IMR-90 (cell line): ENCODE results near the gene BCL2L11. TPM values are rescaled to one million over a fixed set of nuclear protein-coding genes. Genes with fewer than 3 reads are reported as not detected.

Source experiments
- ATAC-seq: fragments of 200-7000 bp; cut with Tn5 transposase; 2 replicates; pipeline ENCODE4 v1.9.1; 2020; ENCODE audit warnings: low read depth, mild to moderate bottlenecking, moderate library complexity
- BruUV-seq: library from RNA; stranded (reverse); fragments of 400-500 nt; replicated peaks from 2 replicates; lab custom pipeline; 2021; lab: Mats Ljungman, UMichigan
- CTCF ChIA-PET: fragments of 300-600 bp; formaldehyde crosslinking; extraction: SDS; loops from one replicate; lab custom pipeline; 2021; ENCODE audit warnings: antibody characterized with exemption; lab: Yijun Ruan, JAX
- POLR2A ChIA-PET: fragments of 300-600 bp; sonication (Branson Sonifier 250); formaldehyde crosslinking; loops from one replicate; lab custom pipeline; 2022; ENCODE audit warnings: antibody characterized with exemption; ENCODE audit not compliant: unreplicated experiment; lab: Charles Lee
- DNase-seq: peaks from one replicate; pipeline ENCODE4 v3.0.0; 2013
- H2AFZ ChIP-seq: replicated peaks from 2 replicates; pipeline ENCODE3; 2013; ENCODE audit warnings: low read length, mild to moderate bottlenecking; ENCODE audit not compliant: poor library complexity
- H2AK5ac ChIP-seq: 2 replicates; pipeline ENCODE4 v1.6.1; 2013; ENCODE audit warnings: low read depth, low read length, inconsistent platforms
- H2AK9ac ChIP-seq: replicated peaks from 2 replicates; pipeline ENCODE3; 2013; ENCODE audit warnings: mild to moderate bottlenecking, low read depth, low read length, moderate library complexity; ENCODE audit not compliant: poor library complexity
- H2BK120ac ChIP-seq: 2 replicates; pipeline ENCODE4 v1.6.1; 2013; ENCODE audit warnings: low read depth, low read length, inconsistent platforms
- H2BK15ac ChIP-seq: 3 replicates; pipeline ENCODE4 v1.6.1; 2013; ENCODE audit warnings: low read depth, low read length, inconsistent platforms
- H2BK20ac ChIP-seq: 2 replicates; pipeline ENCODE4 v1.6.1; 2013; ENCODE audit warnings: low read depth, mild to moderate bottlenecking, inconsistent platforms, low read length, moderate library complexity
- H2BK5ac ChIP-seq: 2 replicates; pipeline ENCODE4 v1.6.1; 2013; ENCODE audit warnings: mild to moderate bottlenecking, low read depth, low read length, inconsistent platforms; ENCODE audit not compliant: poor library complexity, severe bottlenecking
- H3K14ac ChIP-seq: replicated peaks from 2 replicates; pipeline ENCODE4 v1.6.1; 2013; ENCODE audit warnings: low read depth, low read length, inconsistent platforms
- H3K18ac ChIP-seq: 2 replicates; pipeline ENCODE4 v1.6.1; 2013; ENCODE audit warnings: low read depth, low read length, control low read depth
- H3K23ac ChIP-seq: 2 replicates; pipeline ENCODE4 v1.6.1; 2013; ENCODE audit warnings: low read depth, low read length, inconsistent platforms
- H3K27ac ChIP-seq: 2 replicates; pipeline ENCODE4 v1.5.1; 2013; ENCODE audit warnings: mild to moderate bottlenecking, control low read depth, low read length; ENCODE audit not compliant: insufficient read depth
- H3K27me3 ChIP-seq: 2 replicates; pipeline ENCODE4 v1.6.1; 2013; ENCODE audit warnings: low read length; ENCODE audit not compliant: control insufficient read depth, insufficient read depth
- H3K36me3 ChIP-seq: 2 replicates; pipeline ENCODE4 v1.6.1; 2013; ENCODE audit warnings: low read length, mixed read lengths; ENCODE audit not compliant: control insufficient read depth, insufficient read depth
- H3K4ac ChIP-seq: 2 replicates; pipeline ENCODE4 v1.6.1; 2013; ENCODE audit warnings: low read depth, low read length, inconsistent platforms
- H3K4me1 ChIP-seq: 2 replicates; pipeline ENCODE4 v1.6.1; 2013; ENCODE audit warnings: low read length, mixed read lengths; ENCODE audit not compliant: control insufficient read depth, insufficient read depth
- H3K4me2 ChIP-seq: 2 replicates; pipeline ENCODE4 v1.6.1; 2013; ENCODE audit warnings: low read depth, mild to moderate bottlenecking, control low read depth, low read length, moderate library complexity
- H3K4me3 ChIP-seq: 2 replicates; pipeline ENCODE4 v1.5.1; 2013; ENCODE audit warnings: low read depth, mild to moderate bottlenecking, control low read depth, low read length, moderate library complexity; ENCODE audit not compliant: insufficient read depth
- H3K56ac ChIP-seq: 2 replicates; pipeline ENCODE4 v1.6.1; 2013; ENCODE audit warnings: low read length, inconsistent platforms; ENCODE audit not compliant: insufficient read depth; ENCODE audit errors: extremely low read depth
- H3K79me1 ChIP-seq, 2 experiments: 2 replicates each; pipeline ENCODE4 v1.6.1; 2013; ENCODE audit warnings: low read length in 2 of 2, inconsistent platforms in 1 of 2, low read depth in 1 of 2
- H3K9ac ChIP-seq: 2 replicates; pipeline ENCODE4 v1.6.1; 2013; ENCODE audit warnings: low read depth, low read length, control low read depth
- H3K9me1 ChIP-seq: 2 replicates; pipeline ENCODE4 v1.6.1; 2013; ENCODE audit warnings: low read length, inconsistent platforms; ENCODE audit not compliant: insufficient read depth
- H3K9me3 ChIP-seq: 2 replicates; pipeline ENCODE4 v1.6.1; 2013; ENCODE audit warnings: low read length; ENCODE audit not compliant: control insufficient read depth, insufficient read depth
- H4K20me1 ChIP-seq: 2 replicates; pipeline ENCODE4 v1.6.1; 2013; ENCODE audit warnings: low read length, inconsistent platforms; ENCODE audit not compliant: insufficient read depth
- H4K5ac ChIP-seq: 2 replicates; pipeline ENCODE4 v1.6.1; 2013; ENCODE audit warnings: mild to moderate bottlenecking, low read depth, low read length, control low read depth
- H4K8ac ChIP-seq, 2 experiments: 2 replicates each; pipeline ENCODE4 v1.6.1; 2013; ENCODE audit warnings: low read depth in 2 of 2, low read length in 2 of 2, control low read depth in 1 of 2, inconsistent platforms in 1 of 2
- H4K91ac ChIP-seq: 2 replicates; pipeline ENCODE4 v1.6.1; 2013; ENCODE audit warnings: low read depth, low read length, inconsistent platforms; ENCODE audit not compliant: insufficient read depth
- CEBPB ChIP-seq: IDR thresholded peaks from 2 replicates; pipeline ENCODE4 v1.6.1; 2012; ENCODE audit warnings: low read depth, low read length, improper control_type of control experiment
- CHD1 ChIP-seq: IDR thresholded peaks from 2 replicates; pipeline ENCODE4 v1.6.1; 2012; ENCODE audit warnings: low read depth, low read length, improper control_type of control experiment
- NFE2L2 ChIP-seq: fragments of 150-350 bp; IDR thresholded peaks from 2 replicates; pipeline ENCODE4 v1.6.1; 2016; ENCODE audit warnings: low read depth, mild to moderate bottlenecking, low read length
- RCOR1 ChIP-seq: IDR thresholded peaks from 2 replicates; pipeline ENCODE4 v1.6.1; 2012; ENCODE audit warnings: mild to moderate bottlenecking, low read length, improper control_type of control experiment; ENCODE audit not compliant: insufficient replicate concordance
- WGBS, 2 experiments: methylation state at CpG; one replicate each; pipeline versions ENCODE4 v1.1.5 to v1.1.7; 2013; ENCODE audit warnings: missing lambda C conversion rate in 2 of 2; ENCODE audit not compliant: insufficient read length in 1 of 2; ENCODE audit errors: extremely low coverage in 2 of 2; 5-methylcytosine and 5-hydroxymethylcytosine counted together
- dilution Hi-C: fragments of 300-500 bp; cut with HindIII; formaldehyde crosslinking; loops from one replicate; pipeline ENCODE4 v1.14.3; 2018; ENCODE audit warnings: low sequenced_read_pairs; ENCODE audit not compliant: unreplicated experiment
- in situ Hi-C: fragments of 300-500 bp; cut with MboI; formaldehyde crosslinking; loops from 3 replicates; pipeline ENCODE4 v1.14.3; 2019; ENCODE audit warnings: low sequenced_read_pairs, inconsistent platforms, mixed read lengths
- intact Hi-C: fragments of 100-400 bp; cut with micrococcal nuclease; formaldehyde crosslinking; loops from 2 replicates; pipeline ENCODE4 v1.10.0; 2022
- polyA plus RNA-seq, 3 experiments: library from polyadenylated mRNA; depleted of rRNA; stranded (reverse); fragments of >200 nt; gene quantifications; 2 replicates each; pipeline ENCODE4 v1.2.3, GENCODE V29; 2012; ENCODE audit warnings: low replicate concordance in 1 of 3
- total RNA-seq: library from RNA; depleted of rRNA; stranded (reverse); fragments of >200 nt; gene quantifications from 2 replicates; pipeline ENCODE4 v1.2.3, GENCODE V29; 2012

BCL2L11 gene
- total and polyA plus RNA-seq, 2 of the 4 experiments (the other 2 are of a cell fraction), result 1.1 to 1.7 TPM

DNA sequence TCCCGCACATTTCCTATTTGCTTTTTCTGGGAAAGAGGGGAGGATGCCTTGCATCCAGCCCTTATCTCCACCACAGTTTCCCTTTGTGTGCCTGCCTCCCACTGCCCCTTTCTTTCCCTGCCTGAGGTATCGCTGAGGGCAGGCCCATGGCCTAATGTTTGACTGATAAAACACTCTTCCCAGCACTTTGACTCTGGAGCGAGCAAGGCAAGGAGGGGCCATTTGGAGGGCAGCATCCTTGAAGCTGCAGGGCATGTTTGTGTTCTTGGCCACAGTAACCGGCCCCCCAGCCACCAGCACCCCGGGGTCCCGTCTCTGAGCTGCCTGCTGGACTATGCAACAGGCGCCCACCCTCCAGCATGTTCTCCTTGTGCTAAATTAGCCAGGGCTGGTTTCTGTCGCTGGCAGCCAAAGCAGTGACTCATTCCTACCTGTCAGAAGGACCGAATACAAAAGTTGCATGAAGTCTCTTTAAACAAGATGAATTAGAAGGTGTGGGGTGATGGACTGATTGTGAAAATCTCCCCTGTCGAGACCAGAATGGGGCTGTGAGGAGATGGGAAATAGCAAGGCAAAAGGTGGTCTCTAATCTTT, 50.7 kb downstream of the BCL2L11 start:
- intact Hi-C loops (no loop called here), dilution Hi-C loops (no loop called here), in situ Hi-C loops (no loop called here)
- WGBS, 2 experiments, result 69% methylated on average over 5 of the region's 10 CpGs; no CpG with 5 or more reads in 1 of the 2 experiments
- no peak overlapping the region for H4K8ac ChIP-seq
- no peak overlapping the region for H3K56ac ChIP-seq
- H3K27ac ChIP-seq, result no peak overlapping the region
- H3K27me3 ChIP-seq, result peaks cover 43% of the 10 kb centered on the region
- CTCF ChIA-PET, result no interaction called here
- BruUV-seq, result no TSS peak
- H4K5ac ChIP-seq, result no peak overlapping the region
- no peak overlapping the region for H4K91ac ChIP-seq
- H2AK5ac ChIP-seq, result no peak overlapping the region
- H3K79me1 ChIP-seq, result no peaks in the 10 kb centered on the region; a peak in 1 of 4 replicates
- ATAC-seq (no peak), DNase-seq (no peak)
- no peak overlapping the region for H2BK5ac ChIP-seq
- H3K9me1 ChIP-seq, result peaks cover 7% of the 10 kb centered on the region
- no peak overlapping the region for H2BK120ac ChIP-seq
- H4K20me1 ChIP-seq, result peaks cover 6% of the 10 kb centered on the region
- no peak overlapping the region for H3K23ac ChIP-seq
- peaks cover 7% of the 10 kb centered on the region for H3K4me1 ChIP-seq
- H3K9me3 ChIP-seq, result no peaks in the 10 kb centered on the region
- no peaks in the 10 kb centered on the region; the same call in 1 of the 2 replicates for H3K36me3 ChIP-seq
- no peak overlapping the region for H3K4me2 ChIP-seq
- POLR2A ChIA-PET, result no interaction called here
- H3K4ac ChIP-seq, result no peak overlapping the region
- TF ChIP-seq CEBPB (no peak), RCOR1 (no peak), CHD1 (no peak), NFE2L2 (no peak)
- no peak overlapping the region for H3K4me3 ChIP-seq
- no peak overlapping the region for H2AFZ ChIP-seq
- no peak overlapping the region for H2AK9ac ChIP-seq
- H3K18ac ChIP-seq, result no peak overlapping the region
- H2BK20ac ChIP-seq, result no peak overlapping the region
- no peak overlapping the region for H3K9ac ChIP-seq
- H2BK15ac ChIP-seq, result no peak overlapping the region
- no peak overlapping the region for H3K14ac ChIP-seq
